Ovary (tissue), 9 donors: ENCODE data around the gene ZNHIT2. TPM values are rescaled to one million over a fixed set of nuclear protein-coding genes. Genes with fewer than 3 reads are reported as not detected.

Experiments used
- DNase-seq, 5 donors: peaks; one replicate each; pipeline ENCODE4 v3.0.0-alpha.2; 2019 to 2020
- H3K27ac ChIP-seq, 2 donors: fragments of 200-600 bp; one replicate each; pipeline versions ENCODE4 v1.5.1 to v1.8.0; 2019 to 2022
- H3K27me3 ChIP-seq: fragments of 200-600 bp; one replicate; pipeline ENCODE4 v1.8.0; 2022
- H3K36me3 ChIP-seq: fragments of 200-600 bp; sonication (generic); one replicate; pipeline ENCODE4 v1.5.1; 2019
- H3K4me1 ChIP-seq: one replicate; pipeline ENCODE4 v1.8.1; 2013; ENCODE audit warnings: mild to moderate bottlenecking, moderate library complexity; ENCODE audit not compliant: insufficient read depth
- H3K4me3 ChIP-seq: fragments of 200-600 bp; sonication (generic); one replicate; pipeline ENCODE4 v1.5.1; 2017
- H3K9me3 ChIP-seq, 2 donors: fragments of 200-600 bp in 1 of 2; sonication (generic) in 1 of 2; one replicate each; pipeline versions ENCODE4 v1.5.1 to v1.8.1; 2013 to 2019; ENCODE audit warnings: mild to moderate bottlenecking in 1 of 2, moderate library complexity in 1 of 2
- EP300 ChIP-seq: sonication (generic); formaldehyde crosslinking; IDR thresholded peaks from one replicate; pipeline ENCODE4 v1.6.1; 2017; ENCODE audit warnings: antibody characterized with exemption
- POLR2A ChIP-seq: fragments of 450-650 bp; IDR thresholded peaks from one replicate; pipeline ENCODE4 v1.6.1; 2017; ENCODE audit warnings: antibody characterized with exemption, mild to moderate bottlenecking, moderate library complexity
- WGBS, 3 donors: extraction: QIAGEN DNeasy Blood & Tissue Kit in 1 of 3; methylation state at CpG; one replicate each; pipeline versions ENCODE4 v1.1.5 to v1.1.7; 2013 to 2017; 5-methylcytosine and 5-hydroxymethylcytosine counted together
- intact Hi-C, 4 donors: fragments of 100-400 bp; cut with DNase I; formaldehyde crosslinking; loops; one replicate each; pipeline versions ENCODE4 v1.11.0 to v1.15.1; 2022 to 2023
- polyA plus RNA-seq, 2 donors: library from polyadenylated mRNA; stranded (reverse); fragments of 200-250 nt in 1 of 2; fragments of 350-450 nt in 1 of 2; fragmentation: Illumina TruSeq in 1 of 2; extraction: RNeasy Lipid Tissue Mini Kit (QIAGEN cat#74804) in 1 of 2; gene quantifications; one replicate each; pipeline ENCODE4 v1.2.3, GENCODE V29; 2013 to 2014
- total RNA-seq, 7 donors: library from RNA; depleted of rRNA in 2 of 7; stranded (reverse); fragments of >200 nt in 2 of 7; fragmentation: NEBNext Ultra II Directional in 3 of 7; extraction: Animal tissue kit (Norgen Biotek cat#: 25700) in 3 of 7; gene quantifications; one replicate each; pipeline versions ENCODE4 v1.1.0 to v1.2.4, GENCODE V29; 2016 to 2023
- TF ChIP-seq, protein P1 (sequence below), 3 donors: fragments of 450-650 bp in 2 of 3; fragments of 200-600 bp in 1 of 3; IDR thresholded peaks; one replicate each; pipeline versions ENCODE4 v1.5.1 to v1.8.0; 2016 to 2022; ENCODE audit warnings: antibody characterized with exemption in 3 of 3, mild to moderate bottlenecking in 1 of 3
- donor health status: DM: no; HTN: no; CAD: no; lungs with moderate emphysema.
- donor health status: DM: no; HTN: no; CAD: no.
- donor health status: Bipolar disorder and iron deficiency.
- donor health status: DM: yes; HTN: yes; CAD: no.
- donor health status: DM: no; HTN: no; CAD: no.
- donor health status: DM: yes; HTN: yes; CAD: no.

Gene ZNHIT2
- total and polyA plus RNA-seq, 9 donors = 10.0 to 33.7 (median 13.3) TPM; not detected in 1

DNA sequence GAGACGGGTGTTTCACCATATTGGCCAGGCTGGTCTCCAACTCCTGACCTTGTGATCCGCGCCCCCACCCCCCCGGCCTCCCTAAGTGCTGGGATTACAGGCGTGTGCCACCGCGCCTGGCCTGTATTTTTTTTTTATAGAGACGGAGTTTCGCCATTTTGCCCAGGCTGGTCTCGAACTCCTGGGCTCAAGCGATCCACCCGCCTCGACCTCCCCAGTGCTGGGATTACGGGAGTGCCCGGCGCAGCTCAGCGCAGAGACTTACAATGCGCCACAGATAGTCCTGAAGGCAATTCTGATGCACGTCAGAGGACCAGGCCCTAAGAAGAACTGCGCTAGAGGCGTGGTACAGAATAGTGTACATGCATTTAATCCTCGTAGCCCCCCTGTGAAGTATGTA, 22.1 kb downstream of the ZNHIT2 start:
- no peak overlapping the region for H3K4me3 ChIP-seq
- 68 to 79% (median 70%) methylated on average over 22 of the region's 22 CpGs for WGBS, 3 donors
- peak overlapping the region; percentile 60 to 86 for H3K27ac ChIP-seq

DNA sequence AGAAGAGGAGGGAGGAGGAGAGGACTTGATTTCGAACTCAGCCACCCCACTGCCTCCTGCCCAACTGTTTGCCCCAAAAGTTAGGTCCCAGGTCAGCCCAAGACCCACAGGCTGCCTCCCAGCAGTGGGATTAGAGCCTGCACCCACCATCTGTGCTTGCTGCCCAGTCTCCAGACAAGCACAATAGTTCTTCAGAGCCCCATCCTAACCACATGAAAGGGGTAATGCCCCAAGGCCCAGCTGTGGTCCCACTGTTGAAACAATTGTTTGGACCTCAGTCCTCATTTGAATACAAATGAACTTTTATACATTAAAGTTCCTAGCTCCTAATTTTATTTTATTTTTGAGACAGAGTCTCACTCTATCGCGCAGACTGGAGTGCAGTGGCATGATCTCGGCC, 26.9 kb downstream of the ZNHIT2 start:
- Histone ChIP-seq H3K36me3 (no peaks in the 10 kb centered on the region), H3K9me3 (no peaks in the 10 kb centered on the region), H3K27me3 (no peaks in the 10 kb centered on the region), H3K4me1 (no peaks in the 10 kb centered on the region), H3K27ac (no peak overlapping the region), H3K4me3 (no peak overlapping the region)
- TF ChIP-seq, protein P1, sequence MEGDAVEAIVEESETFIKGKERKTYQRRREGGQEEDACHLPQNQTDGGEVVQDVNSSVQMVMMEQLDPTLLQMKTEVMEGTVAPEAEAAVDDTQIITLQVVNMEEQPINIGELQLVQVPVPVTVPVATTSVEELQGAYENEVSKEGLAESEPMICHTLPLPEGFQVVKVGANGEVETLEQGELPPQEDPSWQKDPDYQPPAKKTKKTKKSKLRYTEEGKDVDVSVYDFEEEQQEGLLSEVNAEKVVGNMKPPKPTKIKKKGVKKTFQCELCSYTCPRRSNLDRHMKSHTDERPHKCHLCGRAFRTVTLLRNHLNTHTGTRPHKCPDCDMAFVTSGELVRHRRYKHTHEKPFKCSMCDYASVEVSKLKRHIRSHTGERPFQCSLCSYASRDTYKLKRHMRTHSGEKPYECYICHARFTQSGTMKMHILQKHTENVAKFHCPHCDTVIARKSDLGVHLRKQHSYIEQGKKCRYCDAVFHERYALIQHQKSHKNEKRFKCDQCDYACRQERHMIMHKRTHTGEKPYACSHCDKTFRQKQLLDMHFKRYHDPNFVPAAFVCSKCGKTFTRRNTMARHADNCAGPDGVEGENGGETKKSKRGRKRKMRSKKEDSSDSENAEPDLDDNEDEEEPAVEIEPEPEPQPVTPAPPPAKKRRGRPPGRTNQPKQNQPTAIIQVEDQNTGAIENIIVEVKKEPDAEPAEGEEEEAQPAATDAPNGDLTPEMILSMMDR (IDR thresholded peaks at IDR 0.05) = no peak
- TF ChIP-seq EP300 (no peak), POLR2A (no peak)
- 90 to 93% (median 91%) methylated on average over 4 of the region's 4 CpGs for WGBS, 3 donors
- intact Hi-C loops = no loop called here
- no peak for DNase-seq

More for the DNA sequence above, 22.1 kb downstream of the ZNHIT2 start:
- intact Hi-C loops = loop anchor here in 2 of 4 donors (5.0 kb wide), 3 partner anchors 68 to 83 kb away; partner anchors contain the start of genes ARL2 (in 1 of the 2) and SNX15 (in 1 of the 2)
- Histone ChIP-seq H3K4me1 (peaks cover 8% of the 10 kb centered on the region), H3K27me3 (no peaks in the 10 kb centered on the region), H3K9me3 (no peaks in the 10 kb centered on the region), H3K36me3 (no peaks in the 10 kb centered on the region)
- peak in 2 of 5 donors; percentile 46 to 49 for DNase-seq
- TF ChIP-seq, protein P1 (IDR thresholded peaks at IDR 0.05) = no peak
- TF ChIP-seq POLR2A = no peak
- no peak for TF ChIP-seq EP300

DNA sequence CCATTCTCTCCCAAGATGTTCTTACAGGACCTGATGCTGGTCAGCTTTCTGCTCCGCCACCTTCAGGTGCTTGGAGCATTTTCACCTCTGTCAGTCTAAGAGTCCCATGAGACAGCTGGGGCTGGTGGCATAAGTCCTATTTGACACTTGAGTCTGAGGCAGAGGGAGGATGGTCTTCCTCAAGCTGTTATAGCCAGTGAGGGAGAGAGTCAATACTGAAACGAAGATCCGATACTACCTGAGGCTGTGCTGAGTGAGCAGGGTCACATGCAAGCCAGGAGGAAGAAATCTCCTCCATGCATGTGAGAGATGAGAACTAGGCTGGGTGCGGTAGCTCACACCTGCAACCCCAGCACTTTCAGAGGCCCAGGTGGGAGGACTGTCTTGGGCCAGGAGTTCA, 27.9 kb downstream of the ZNHIT2 start:
- DNase-seq = no peak
- Histone ChIP-seq H3K36me3 (no peaks in the 10 kb centered on the region), H3K27me3 (no peaks in the 10 kb centered on the region), H3K27ac (no peak overlapping the region), H3K4me1 (peaks cover 3% of the 10 kb centered on the region), H3K4me3 (no peak overlapping the region), H3K9me3 (no peaks in the 10 kb centered on the region)
- 81 to 87% (median 87%) methylated on average over 4 of the region's 4 CpGs for WGBS, 3 donors
- TF ChIP-seq, protein P1 (IDR thresholded peaks at IDR 0.05) = no peak
- TF ChIP-seq EP300 = no peak
- intact Hi-C loops = loop anchor here in 1 of 4 donors (5.0 kb wide), 1 partner anchor 77 kb away; the partner anchor contains the start of gene ARL2

DNA sequence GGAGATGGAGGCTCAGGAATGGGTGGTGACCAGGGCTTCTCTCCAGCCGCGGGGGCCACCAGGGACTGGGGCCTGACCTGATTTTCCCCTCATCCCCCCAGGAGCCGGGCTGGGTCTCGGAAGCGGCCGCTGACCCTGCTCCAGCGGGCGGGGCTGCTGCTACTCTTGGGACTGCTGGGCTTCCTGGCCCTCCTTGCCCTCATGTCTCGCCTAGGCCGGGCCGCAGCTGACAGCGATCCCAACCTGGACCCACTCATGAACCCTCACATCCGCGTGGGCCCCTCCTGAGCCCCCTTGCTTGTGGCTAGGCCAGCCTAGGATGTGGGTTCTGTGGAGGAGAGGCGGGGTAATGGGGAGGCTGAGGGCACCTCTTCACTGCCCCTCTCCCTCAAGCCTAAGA, 29.7 kb downstream of the ZNHIT2 start:
- TF ChIP-seq, protein P1 (IDR thresholded peaks at IDR 0.05) = no peak
- TF ChIP-seq POLR2A (no peak), EP300 (no peak)
- Histone ChIP-seq H3K9me3 (no peaks in the 10 kb centered on the region), H3K36me3 (no peaks in the 10 kb centered on the region), H3K27ac (no peak overlapping the region), H3K4me1 (peaks cover 7% of the 10 kb centered on the region), H3K27me3 (no peaks in the 10 kb centered on the region), H3K4me3 (no peak overlapping the region)
- no peak for DNase-seq
- 92% methylated on average over 15 of the region's 15 CpGs for WGBS, 3 donors
- intact Hi-C loops = loop anchor here in 1 of 4 donors (5.0 kb wide), 1 partner anchor 76 kb away; the partner anchor contains the start of gene ARL2
